ENCODE measurements around the gene TMEM245.

The TMEM245 gene

GRCh38 chr9:109020581-109021511 lies 98.9 kb downstream of the TMEM245 start:
- CTCF ChIA-PET: interaction anchor here (0.6 to 1.6 kb wide), 3 partner anchors 14 to 182 kb away, joined by 3 to 5 read pairs (median 3); no protein-coding TSS in a partner anchor
- H3K4me3 ChIP-seq (ENCODE audit: low read depth, low read length): no peak overlapping the region
- H3K27ac ChIP-seq (ENCODE audit: extremely low read depth, low read depth, low read length): no peak overlapping the region
- H3K4me1 ChIP-seq (ENCODE audit: control insufficient read depth, insufficient read depth, low read length): peaks cover 3% of the 10 kb centered on the region
- no peaks in the 10 kb centered on the region for H3K9me3 ChIP-seq (ENCODE audit: control insufficient read depth, insufficient read depth, low read depth, low read length)
- POLR2A ChIA-PET: no interaction called here
- TF ChIP-seq ZBTB1 (tag by site-specific recombination; IDR thresholded peaks at IDR 0.05) (no peak), ZBTB8A (tag by site-specific recombination; IDR thresholded peaks at IDR 0.05) (no peak), MYNN (tag by site-specific recombination; IDR thresholded peaks at IDR 0.05; ENCODE audit: borderline replicate concordance) (no peak), ZNF558 (tag by site-specific recombination; IDR thresholded peaks at IDR 0.05) (no peak), SP3 (tag by site-specific recombination; IDR thresholded peaks at IDR 0.05) (no peak), ZNF10 (tag by site-specific recombination; IDR thresholded peaks at IDR 0.05) (no peak), ATF2 (tag by site-specific recombination; IDR thresholded peaks at IDR 0.05; ENCODE audit: low read depth) (no peak), PRDM10 (tag by site-specific recombination; IDR thresholded peaks at IDR 0.05) (no peak)
- TF ChIP-seq, protein P1, sequence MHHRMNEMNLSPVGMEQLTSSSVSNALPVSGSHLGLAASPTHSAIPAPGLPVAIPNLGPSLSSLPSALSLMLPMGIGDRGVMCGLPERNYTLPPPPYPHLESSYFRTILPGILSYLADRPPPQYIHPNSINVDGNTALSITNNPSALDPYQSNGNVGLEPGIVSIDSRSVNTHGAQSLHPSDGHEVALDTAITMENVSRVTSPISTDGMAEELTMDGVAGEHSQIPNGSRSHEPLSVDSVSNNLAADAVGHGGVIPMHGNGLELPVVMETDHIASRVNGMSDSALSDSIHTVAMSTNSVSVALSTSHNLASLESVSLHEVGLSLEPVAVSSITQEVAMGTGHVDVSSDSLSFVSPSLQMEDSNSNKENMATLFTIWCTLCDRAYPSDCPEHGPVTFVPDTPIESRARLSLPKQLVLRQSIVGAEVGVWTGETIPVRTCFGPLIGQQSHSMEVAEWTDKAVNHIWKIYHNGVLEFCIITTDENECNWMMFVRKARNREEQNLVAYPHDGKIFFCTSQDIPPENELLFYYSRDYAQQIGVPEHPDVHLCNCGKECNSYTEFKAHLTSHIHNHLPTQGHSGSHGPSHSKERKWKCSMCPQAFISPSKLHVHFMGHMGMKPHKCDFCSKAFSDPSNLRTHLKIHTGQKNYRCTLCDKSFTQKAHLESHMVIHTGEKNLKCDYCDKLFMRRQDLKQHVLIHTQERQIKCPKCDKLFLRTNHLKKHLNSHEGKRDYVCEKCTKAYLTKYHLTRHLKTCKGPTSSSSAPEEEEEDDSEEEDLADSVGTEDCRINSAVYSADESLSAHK (tag by site-specific recombination; IDR thresholded peaks at IDR 0.05): no peak
- H3K36me3 ChIP-seq (ENCODE audit: control insufficient read depth in 2 of 2, insufficient read depth in 1 of 2, low read length in 2 of 2): peaks cover 3 to 39% of the 10 kb centered on the region in 2 experiments

GRCh38 chr9:109020113-109020512 lies 99.6 kb downstream of the TMEM245 start:
- CTCF ChIA-PET: interaction anchor here (0.7 to 1.6 kb wide), 3 partner anchors 15 to 183 kb away, joined by 3 to 5 read pairs (median 3); no protein-coding TSS in a partner anchor
- POLR2A ChIA-PET: no interaction called here
- H3K4me1 ChIP-seq (ENCODE audit: control insufficient read depth, insufficient read depth, low read length): peaks cover 3% of the 10 kb centered on the region

More at GRCh38 chr9:109020113-109020512, 99.6 kb downstream of the TMEM245 start:
- TF ChIP-seq ZNF521 (tag by site-specific recombination; IDR thresholded peaks at IDR 0.05) (no peak), MEIS1 (CRISPR knock-in tag; IDR thresholded peaks at IDR 0.05; ENCODE audit: borderline replicate concordance) (no peak), ZSCAN30 (tag by site-specific recombination; IDR thresholded peaks at IDR 0.05) (no peak), ZNF146 (tag by site-specific recombination; IDR thresholded peaks at IDR 0.05) (no peak), ZNF354C (tag by site-specific recombination; IDR thresholded peaks at IDR 0.05; ENCODE audit: borderline replicate concordance, low read depth) (no peak), ZNF549 (tag by site-specific recombination; IDR thresholded peaks at IDR 0.05) (no peak), ZNF585B (tag by site-specific recombination; IDR thresholded peaks at IDR 0.05) (no peak), ZNF175 (tag by site-specific recombination; IDR thresholded peaks at IDR 0.05) (no peak), CTCF (tag by site-specific recombination; IDR thresholded peaks at IDR 0.05) (no peak)
- TF ChIP-seq, protein P2, sequence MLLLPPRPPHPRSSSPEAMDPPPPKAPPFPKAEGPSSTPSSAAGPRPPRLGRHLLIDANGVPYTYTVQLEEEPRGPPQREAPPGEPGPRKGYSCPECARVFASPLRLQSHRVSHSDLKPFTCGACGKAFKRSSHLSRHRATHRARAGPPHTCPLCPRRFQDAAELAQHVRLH (tag by site-specific recombination; IDR thresholded peaks at IDR 0.05): no peak
- TF ChIP-seq, protein P3, sequence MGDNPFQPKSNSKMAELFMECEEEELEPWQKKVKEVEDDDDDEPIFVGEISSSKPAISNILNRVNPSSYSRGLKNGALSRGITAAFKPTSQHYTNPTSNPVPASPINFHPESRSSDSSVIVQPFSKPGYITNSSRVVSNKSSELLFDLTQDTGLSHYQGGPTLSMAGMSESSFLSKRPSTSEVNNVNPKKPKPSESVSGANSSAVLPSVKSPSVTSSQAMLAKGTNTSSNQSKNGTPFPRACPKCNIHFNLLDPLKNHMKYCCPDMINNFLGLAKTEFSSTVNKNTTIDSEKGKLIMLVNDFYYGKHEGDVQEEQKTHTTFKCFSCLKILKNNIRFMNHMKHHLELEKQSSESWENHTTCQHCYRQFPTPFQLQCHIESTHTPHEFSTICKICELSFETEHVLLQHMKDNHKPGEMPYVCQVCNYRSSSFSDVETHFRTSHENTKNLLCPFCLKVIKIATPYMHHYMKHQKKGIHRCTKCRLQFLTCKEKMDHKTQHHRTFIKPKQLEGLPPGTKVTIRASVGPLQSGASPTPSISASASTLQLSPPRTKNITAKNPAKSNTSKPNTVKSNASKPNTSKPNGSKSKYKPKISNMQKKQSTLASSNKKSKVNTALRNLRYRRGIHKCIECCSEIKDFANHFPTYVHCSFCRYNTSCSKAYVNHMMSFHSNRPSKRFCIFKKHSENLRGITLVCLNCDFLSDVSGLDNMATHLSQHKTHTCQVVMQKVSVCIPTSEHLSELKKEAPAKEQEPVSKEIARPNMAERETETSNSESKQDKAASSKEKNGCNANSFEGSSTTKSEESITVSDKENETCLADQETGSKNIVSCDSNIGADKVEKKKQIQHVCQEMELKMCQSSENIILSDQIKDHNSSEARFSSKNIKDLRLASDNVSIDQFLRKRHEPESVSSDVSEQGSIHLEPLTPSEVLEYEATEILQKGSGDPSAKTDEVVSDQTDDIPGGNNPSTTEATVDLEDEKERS (tag by site-specific recombination; IDR thresholded peaks at IDR 0.05): no peak
- no peaks in the 10 kb centered on the region for H3K9me3 ChIP-seq (ENCODE audit: control insufficient read depth, insufficient read depth, low read depth, low read length)
- H3K27ac ChIP-seq (ENCODE audit: extremely low read depth, low read depth, low read length): no peak overlapping the region
- peaks cover 3 to 36% of the 10 kb centered on the region in 2 experiments for H3K36me3 ChIP-seq (ENCODE audit: control insufficient read depth in 2 of 2, insufficient read depth in 1 of 2, low read length in 2 of 2)
- no peak overlapping the region for H3K4me3 ChIP-seq (ENCODE audit: low read depth, low read length)
